NT2/D1 (cell line): ENCODE data around the gene SLC35G1.

ENCODE experiments used
- SUZ12 ChIP-seq: IDR thresholded peaks from 2 replicates; pipeline ENCODE4 v1.6.1; 2011; ENCODE audit not compliant: insufficient read length, insufficient read depth; ENCODE audit errors: extremely low read depth
- YY1 ChIP-seq: IDR thresholded peaks from 2 replicates; pipeline ENCODE4 v1.6.1; 2011; ENCODE audit not compliant: insufficient read length, insufficient read depth
- ZNF274 ChIP-seq: IDR thresholded peaks from 2 replicates; pipeline ENCODE4 v1.6.1; 2011; ENCODE audit warnings: mild to moderate bottlenecking, low read depth, low read length

DNA sequence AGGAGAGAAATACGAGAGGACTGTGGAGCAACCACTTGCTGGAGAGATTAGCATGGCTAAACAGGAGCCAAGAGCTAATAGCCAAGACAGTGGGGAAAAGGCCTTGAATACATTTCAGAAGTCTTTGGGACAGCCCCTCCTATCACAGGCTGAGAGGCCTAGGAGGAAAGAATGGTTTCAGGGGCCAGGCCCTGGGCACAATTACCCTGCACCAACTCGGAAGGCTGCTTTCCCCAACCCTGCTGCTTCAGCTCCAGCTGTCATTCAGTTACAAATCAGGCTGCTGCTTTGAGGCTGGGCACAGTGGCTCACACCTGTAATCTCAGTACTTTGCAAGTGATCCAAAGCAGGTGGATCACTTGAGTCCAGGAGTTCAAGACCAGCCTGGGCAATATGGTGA, 32.0 kb upstream of the SLC35G1 start:
- TF ChIP-seq YY1 = no peak
- TF ChIP-seq SUZ12 = no peak
- no peak for TF ChIP-seq ZNF274
